Nephron (organoid): Measurements from ENCODE around the gene CCDC141.

Experiments used
- H3K27ac Mint-ChIP-seq, 3 experiments: 2 replicates each; pipeline ENCODE4 v1.8.0; 2020; ENCODE audit warnings: mixed read lengths in 3 of 3, mild to moderate bottlenecking in 2 of 3, moderate library complexity in 1 of 3
- H3K27me3 Mint-ChIP-seq: 2 replicates; pipeline ENCODE4 v1.8.0; 2021; ENCODE audit warnings: low read depth, mild to moderate bottlenecking, moderate library complexity, mixed read lengths
- H3K36me3 Mint-ChIP-seq: 2 replicates; pipeline ENCODE4 v1.8.0; 2020; ENCODE audit warnings: low read depth, mixed read lengths
- H3K4me1 Mint-ChIP-seq: 2 replicates; pipeline ENCODE4 v1.8.0; 2020; ENCODE audit warnings: mixed read lengths
- H3K4me3 Mint-ChIP-seq, 3 experiments: 2 replicates each; pipeline ENCODE4 v1.8.0; 2020; ENCODE audit warnings: mild to moderate bottlenecking in 3 of 3, mixed read lengths in 3 of 3, moderate library complexity in 2 of 3
- H3K9me3 Mint-ChIP-seq: 2 replicates; pipeline ENCODE4 v1.8.0; 2020; ENCODE audit warnings: mixed read lengths
- TF ChIP-seq, protein P1 (sequence below), 3 experiments: fragments of 200-600 bp; sonication (generic); IDR thresholded peaks; one replicate each; pipeline ENCODE4 v1.5.0; 2021; ENCODE audit warnings: antibody characterized with exemption in 3 of 3; ENCODE audit not compliant: unreplicated experiment in 3 of 3

CCDC141 gene

DNA sequence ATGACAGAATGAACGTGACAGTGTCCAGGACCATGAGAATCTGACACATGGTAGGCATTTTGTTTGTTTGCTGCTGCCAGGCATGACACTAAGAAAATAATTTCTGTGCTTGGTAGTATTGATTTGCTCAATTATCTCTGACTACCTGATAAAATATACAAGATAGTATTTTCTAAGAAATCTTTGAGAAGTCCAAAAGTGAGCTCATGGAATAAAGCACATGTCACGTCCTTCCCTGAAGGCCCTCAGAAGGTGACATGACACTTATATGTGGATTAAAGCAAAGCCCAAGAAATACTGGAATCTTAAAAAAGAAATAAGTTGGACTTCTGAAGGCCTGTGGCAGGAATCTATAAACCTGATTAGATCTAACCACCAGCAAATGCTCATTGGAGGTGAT is 238.9 kb downstream of the CCDC141 start:
- Mint-ChIP-seq H3K36me3 (no peaks in the 10 kb centered on the region), H3K27ac (no peak overlapping the region), H3K4me3 (no peak overlapping the region)

DNA sequence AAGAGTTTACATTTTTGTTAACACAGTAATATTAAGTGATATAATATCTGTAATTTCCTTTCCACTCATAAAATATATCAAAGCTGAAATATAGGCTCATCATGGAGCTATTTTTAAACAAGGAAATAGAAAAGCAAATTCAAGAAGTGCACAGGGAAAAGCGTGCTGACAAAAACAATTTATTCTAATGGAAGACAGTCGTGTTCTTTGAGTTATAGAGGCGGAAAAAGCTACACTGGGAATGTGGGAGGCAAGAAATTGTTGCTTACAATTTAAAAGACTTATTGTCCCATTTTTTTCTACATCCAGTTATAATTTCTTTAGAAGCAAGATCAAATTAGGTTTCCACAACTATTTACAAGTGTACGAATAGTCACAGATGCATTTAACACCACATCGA is 239.5 kb downstream of the CCDC141 start:
- no peak overlapping the region for H3K27ac Mint-ChIP-seq
- TF ChIP-seq, protein P1, sequence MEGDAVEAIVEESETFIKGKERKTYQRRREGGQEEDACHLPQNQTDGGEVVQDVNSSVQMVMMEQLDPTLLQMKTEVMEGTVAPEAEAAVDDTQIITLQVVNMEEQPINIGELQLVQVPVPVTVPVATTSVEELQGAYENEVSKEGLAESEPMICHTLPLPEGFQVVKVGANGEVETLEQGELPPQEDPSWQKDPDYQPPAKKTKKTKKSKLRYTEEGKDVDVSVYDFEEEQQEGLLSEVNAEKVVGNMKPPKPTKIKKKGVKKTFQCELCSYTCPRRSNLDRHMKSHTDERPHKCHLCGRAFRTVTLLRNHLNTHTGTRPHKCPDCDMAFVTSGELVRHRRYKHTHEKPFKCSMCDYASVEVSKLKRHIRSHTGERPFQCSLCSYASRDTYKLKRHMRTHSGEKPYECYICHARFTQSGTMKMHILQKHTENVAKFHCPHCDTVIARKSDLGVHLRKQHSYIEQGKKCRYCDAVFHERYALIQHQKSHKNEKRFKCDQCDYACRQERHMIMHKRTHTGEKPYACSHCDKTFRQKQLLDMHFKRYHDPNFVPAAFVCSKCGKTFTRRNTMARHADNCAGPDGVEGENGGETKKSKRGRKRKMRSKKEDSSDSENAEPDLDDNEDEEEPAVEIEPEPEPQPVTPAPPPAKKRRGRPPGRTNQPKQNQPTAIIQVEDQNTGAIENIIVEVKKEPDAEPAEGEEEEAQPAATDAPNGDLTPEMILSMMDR (IDR thresholded peaks at IDR 0.05; ENCODE audit: unreplicated experiment in 3 of 3) = no peak
- no peaks in the 10 kb centered on the region for H3K27me3 Mint-ChIP-seq
- no peaks in the 10 kb centered on the region for H3K9me3 Mint-ChIP-seq
- no peaks in the 10 kb centered on the region for H3K36me3 Mint-ChIP-seq
- H3K4me3 Mint-ChIP-seq = no peak overlapping the region
- peaks cover 22% of the 10 kb centered on the region for H3K4me1 Mint-ChIP-seq

More for the DNA sequence above, 238.9 kb downstream of the CCDC141 start:
- TF ChIP-seq, protein P1 (IDR thresholded peaks at IDR 0.05; ENCODE audit: unreplicated experiment in 3 of 3) = no peak
- Mint-ChIP-seq H3K4me1 (peaks cover 22% of the 10 kb centered on the region), H3K9me3 (no peaks in the 10 kb centered on the region), H3K27me3 (no peaks in the 10 kb centered on the region)

DNA sequence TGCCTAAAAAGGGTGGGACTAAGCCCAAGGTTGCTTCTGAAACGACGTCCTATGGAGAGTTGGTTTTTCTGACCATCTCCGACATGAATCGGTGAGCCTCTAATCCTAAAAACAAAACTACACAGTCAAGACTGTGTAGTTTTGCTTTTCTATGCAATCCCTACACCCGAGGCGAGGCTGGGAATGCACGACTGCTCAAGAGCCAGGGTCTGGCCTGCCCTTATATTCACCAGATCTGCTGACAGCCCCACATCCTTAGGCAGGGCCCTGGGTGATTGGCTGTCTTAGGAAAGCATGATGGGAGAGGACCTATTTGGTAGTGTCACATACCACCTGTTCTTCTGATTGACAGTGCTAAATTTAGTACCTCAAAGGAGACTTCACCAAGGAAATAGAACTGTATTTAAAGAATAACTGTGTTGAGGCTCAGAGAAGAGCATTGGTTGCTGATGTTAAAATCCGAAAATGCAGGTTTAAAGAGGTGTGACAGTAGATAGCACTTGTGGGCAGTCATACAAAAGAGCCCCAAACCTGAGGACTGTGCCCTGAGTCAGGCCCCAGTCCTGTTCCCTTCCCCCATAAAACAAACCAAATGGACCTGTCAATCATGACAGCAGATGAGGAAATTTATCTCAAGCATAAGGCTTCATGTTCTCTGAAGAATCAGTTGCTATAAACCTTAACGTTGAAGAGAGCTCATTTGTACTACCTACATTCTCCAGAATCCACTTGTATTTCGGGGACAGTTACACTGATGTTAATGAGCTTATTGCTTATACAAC is 242.5 kb downstream of the CCDC141 start, which contains the start of gene TTN:
Gene TTN (minus strand): TSS at position 197 of the 782 bp plus-strand sequence. CDS start 2,781 bp downstream, outside the sequence.
- H3K36me3 Mint-ChIP-seq = no peaks in the 10 kb centered on the region
- H3K4me3 Mint-ChIP-seq = peak within 1 kb of the TSS; percentile 31 to 94 (median 86)
- H3K9me3 Mint-ChIP-seq = no peaks in the 10 kb centered on the region
- no peaks in the 10 kb centered on the region for H3K27me3 Mint-ChIP-seq
- peaks cover 28% of the 10 kb centered on the region for H3K4me1 Mint-ChIP-seq
- H3K27ac Mint-ChIP-seq = peak within 1 kb of the TSS; percentile 37 to 65 (median 49)
- TF ChIP-seq, protein P1 (IDR thresholded peaks at IDR 0.05; ENCODE audit: unreplicated experiment in 3 of 3) = no peak

DNA sequence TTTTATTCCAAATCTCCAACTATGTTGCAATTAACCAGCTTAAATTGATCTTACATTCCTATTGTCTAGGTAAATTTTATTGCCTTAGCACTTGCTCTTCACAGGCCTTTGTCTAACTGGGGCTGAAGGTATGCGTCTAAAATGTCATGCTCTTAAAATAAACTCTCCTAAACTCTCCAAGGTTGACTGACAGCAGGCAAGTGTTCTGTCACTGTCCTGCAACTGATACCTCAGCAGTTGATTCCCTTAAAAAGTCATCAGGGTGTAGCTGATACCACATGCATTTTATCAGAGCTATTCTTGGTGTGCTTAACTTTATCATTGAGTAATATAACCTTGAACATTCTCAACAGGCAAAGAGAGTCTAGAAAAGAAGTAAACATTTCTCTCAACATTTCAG is 243.4 kb downstream of the CCDC141 start:
- no peaks in the 10 kb centered on the region for H3K36me3 Mint-ChIP-seq
- TF ChIP-seq, protein P1 (IDR thresholded peaks at IDR 0.05; ENCODE audit: unreplicated experiment in 3 of 3) = no peak
- H3K4me3 Mint-ChIP-seq = peak overlapping the region; percentile 31 to 94 (median 86)
- peaks cover 28% of the 10 kb centered on the region for H3K4me1 Mint-ChIP-seq
- peak overlapping the region; percentile 36 to 52 (median 37) for H3K27ac Mint-ChIP-seq
- peaks cover 5% of the 10 kb centered on the region for H3K27me3 Mint-ChIP-seq
- H3K9me3 Mint-ChIP-seq = no peaks in the 10 kb centered on the region

DNA sequence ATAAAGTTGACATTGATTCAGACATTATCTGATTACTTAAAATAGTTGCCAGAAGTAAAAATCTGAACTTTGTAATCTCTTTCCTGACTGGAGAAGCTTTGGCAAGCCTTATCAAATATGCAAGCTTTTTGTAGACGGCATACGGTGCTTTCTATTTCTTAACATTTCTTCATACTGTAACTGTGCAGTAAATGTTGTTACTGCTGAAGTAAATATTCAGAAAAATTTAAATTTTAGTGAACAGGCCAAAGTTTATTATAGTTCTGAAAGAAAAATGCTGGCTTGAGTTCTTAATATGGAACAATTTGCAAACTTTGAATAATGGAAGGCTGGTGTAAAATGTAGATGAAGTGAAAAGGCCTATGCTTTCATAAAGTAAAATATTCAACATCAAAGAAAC is 244.5 kb downstream of the CCDC141 start:
- peaks cover 26% of the 10 kb centered on the region for H3K4me1 Mint-ChIP-seq
- H3K36me3 Mint-ChIP-seq = no peaks in the 10 kb centered on the region
- H3K27ac Mint-ChIP-seq = no peak overlapping the region
- H3K4me3 Mint-ChIP-seq = peak overlapping the region; percentile 30 to 94 (median 86)
- H3K9me3 Mint-ChIP-seq = no peaks in the 10 kb centered on the region
- TF ChIP-seq, protein P1 (IDR thresholded peaks at IDR 0.05; ENCODE audit: unreplicated experiment in 3 of 3) = no peak
- H3K27me3 Mint-ChIP-seq = peaks cover 5% of the 10 kb centered on the region

DNA sequence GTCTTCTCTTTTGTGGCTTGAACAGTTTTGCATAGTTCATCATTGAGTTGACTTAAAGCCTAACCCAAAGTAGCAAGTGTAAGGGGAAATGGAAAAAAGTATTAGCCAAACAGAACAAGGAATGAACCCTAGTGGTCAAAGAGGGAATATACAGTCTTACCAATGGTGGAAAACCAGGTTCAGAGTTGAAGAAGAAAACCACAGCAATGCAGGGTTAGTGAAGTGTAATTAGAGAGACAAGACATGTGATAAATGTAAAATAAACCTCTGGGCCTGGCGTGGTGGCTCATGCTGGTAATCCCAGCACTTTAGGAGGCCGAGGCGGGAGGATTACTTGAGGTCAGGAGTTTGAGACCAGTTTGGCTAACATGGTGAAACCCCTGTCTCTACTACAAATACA is 245.1 kb downstream of the CCDC141 start:
- no peak overlapping the region for H3K27ac Mint-ChIP-seq

More for the DNA sequence above, 245.1 kb downstream of the CCDC141 start:
- no peaks in the 10 kb centered on the region for H3K36me3 Mint-ChIP-seq
- no peaks in the 10 kb centered on the region for H3K9me3 Mint-ChIP-seq
- TF ChIP-seq, protein P1 (IDR thresholded peaks at IDR 0.05; ENCODE audit: unreplicated experiment in 3 of 3) = peak in 1 of 3 experiments; percentile 25
- peaks cover 20% of the 10 kb centered on the region for H3K4me1 Mint-ChIP-seq
- H3K4me3 Mint-ChIP-seq = peak overlapping the region; percentile 17 to 89 (median 87)
- peaks cover 5% of the 10 kb centered on the region for H3K27me3 Mint-ChIP-seq
